Ishikawa (cell line): ENCODE data around the gene CHD2.

Source experiments
- CEBPB ChIP-seq: IDR thresholded peaks from 2 replicates; pipeline ENCODE4 v1.6.1; 2012
- EGR1 ChIP-seq: IDR thresholded peaks from 2 replicates; pipeline ENCODE4 v1.6.1; 2012
- EP300 ChIP-seq: IDR thresholded peaks from 2 replicates; pipeline ENCODE4 v1.6.1; 2012; ENCODE audit warnings: borderline replicate concordance
- MAX ChIP-seq: IDR thresholded peaks from 2 replicates; pipeline ENCODE4 v1.6.1; 2012
- NFIC ChIP-seq: IDR thresholded peaks from 2 replicates; pipeline ENCODE4 v1.6.1; 2012
- REST ChIP-seq: IDR thresholded peaks from 2 replicates; pipeline ENCODE4 v1.6.1; 2012; ENCODE audit warnings: low read depth, mild to moderate bottlenecking
- TAF1 ChIP-seq: IDR thresholded peaks from 2 replicates; pipeline ENCODE4 v1.6.1; 2012; ENCODE audit warnings: low read depth, mild to moderate bottlenecking
- YY1 ChIP-seq: IDR thresholded peaks from 2 replicates; pipeline ENCODE4 v1.6.1; 2012; ENCODE audit warnings: low read depth

- TF ChIP-seq EP300 = no peak
- no peak for TF ChIP-seq CEBPB
- no peak for TF ChIP-seq TAF1
- no peak for TF ChIP-seq EGR1
- no peak for TF ChIP-seq MAX
- no peak for TF ChIP-seq NFIC
- TF ChIP-seq REST = no peak
- TF ChIP-seq YY1 = no peak
These were observed 171.4 kb downstream of the CHD2 start for GRCh38 chr15:93071469-93071936.
